Lung (tissue), 12 donors: ENCODE measurements around the gene CALHM6. TPM values are rescaled to one million over a fixed set of nuclear protein-coding genes. Genes with fewer than 3 reads are reported as not detected.

Experiments used
- ATAC-seq: fragments of 200-7000 bp; cut with Tn5 transposase; one replicate; pipeline ENCODE4 v1.9.1; 2020; ENCODE audit warnings: moderate number of reproducible peaks; ENCODE audit not compliant: insufficient read depth, low FRiP score
- DNase-seq, 3 donors: peaks; one replicate each; pipeline ENCODE4 v3.0.0-alpha.2; 2013 to 2017
- H3K27ac ChIP-seq, 2 donors: one replicate each; pipeline ENCODE4 v1.5.1; 2013; ENCODE audit warnings: mild to moderate bottlenecking in 2 of 2, moderate library complexity in 2 of 2, control low read depth in 1 of 2, inconsistent platforms in 1 of 2, low read depth in 1 of 2, low read length in 1 of 2
- H3K27me3 ChIP-seq, 3 donors: one replicate each; pipeline ENCODE4 v1.5.1; 2013; ENCODE audit warnings: low read length in 2 of 3; ENCODE audit not compliant: control insufficient read depth in 3 of 3, insufficient read depth in 3 of 3
- H3K36me3 ChIP-seq, 4 donors: one replicate each; pipeline ENCODE4 v1.5.1; 2013; ENCODE audit warnings: low read length in 4 of 4, mild to moderate bottlenecking in 1 of 4, moderate library complexity in 1 of 4; ENCODE audit not compliant: control insufficient read depth in 4 of 4, insufficient read depth in 4 of 4
- H3K4me1 ChIP-seq, 5 donors: one replicate each; pipeline ENCODE4 v1.5.1; 2013; ENCODE audit warnings: low read length in 5 of 5, mild to moderate bottlenecking in 2 of 5, moderate library complexity in 1 of 5; ENCODE audit not compliant: control insufficient read depth in 5 of 5, insufficient read depth in 5 of 5
- H3K4me3 ChIP-seq: one replicate; pipeline ENCODE4 v1.5.1; 2013; ENCODE audit warnings: mild to moderate bottlenecking, control low read depth, moderate library complexity
- H3K9ac ChIP-seq, 2 donors: one replicate each; pipeline ENCODE4 v1.5.1; 2013; ENCODE audit warnings: low read length in 2 of 2, control low read depth in 1 of 2; ENCODE audit not compliant: insufficient read depth in 1 of 2
- H3K9me3 ChIP-seq, 4 donors: one replicate each; pipeline ENCODE4 v1.5.1; 2013; ENCODE audit warnings: low read length in 3 of 4, mild to moderate bottlenecking in 1 of 4, moderate library complexity in 1 of 4; ENCODE audit not compliant: control insufficient read depth in 4 of 4, insufficient read depth in 3 of 4
- CTCF ChIP-seq: IDR thresholded peaks from 2 replicates; pipeline ENCODE4 v1.5.1; 2012; ENCODE audit warnings: mild to moderate bottlenecking; ENCODE audit errors: control extremely low read depth, extremely low read depth
- WGBS, 2 donors: extraction: QIAGEN DNeasy Blood & Tissue Kit; methylation state at CpG; one replicate each; pipeline ENCODE4 v1.1.7; 2013; 5-methylcytosine and 5-hydroxymethylcytosine counted together
- polyA plus RNA-seq, 2 donors: library from polyadenylated mRNA; stranded (reverse); fragments of 200-250 nt; gene quantifications; one replicate each; pipeline ENCODE4 v1.2.1, GENCODE V29; 2013
- total RNA-seq, 2 donors: library from RNA; depleted of rRNA in 1 of 2; stranded (reverse); fragments of >200 nt in 1 of 2; gene quantifications; one replicate each; pipeline ENCODE4 v1.2.1, GENCODE V29; 2014 to 2021
- donor health status: control.
- donor health status: control.
- donor health status: Bipolar disorder and iron deficiency.
- donor health status: healthy.
- donor health status: DM: yes; HTN: yes; CAD: no.

CALHM6 gene
- total and polyA plus RNA-seq, 4 donors = 2.1 to 20.8 (median 7.6) TPM

DNA sequence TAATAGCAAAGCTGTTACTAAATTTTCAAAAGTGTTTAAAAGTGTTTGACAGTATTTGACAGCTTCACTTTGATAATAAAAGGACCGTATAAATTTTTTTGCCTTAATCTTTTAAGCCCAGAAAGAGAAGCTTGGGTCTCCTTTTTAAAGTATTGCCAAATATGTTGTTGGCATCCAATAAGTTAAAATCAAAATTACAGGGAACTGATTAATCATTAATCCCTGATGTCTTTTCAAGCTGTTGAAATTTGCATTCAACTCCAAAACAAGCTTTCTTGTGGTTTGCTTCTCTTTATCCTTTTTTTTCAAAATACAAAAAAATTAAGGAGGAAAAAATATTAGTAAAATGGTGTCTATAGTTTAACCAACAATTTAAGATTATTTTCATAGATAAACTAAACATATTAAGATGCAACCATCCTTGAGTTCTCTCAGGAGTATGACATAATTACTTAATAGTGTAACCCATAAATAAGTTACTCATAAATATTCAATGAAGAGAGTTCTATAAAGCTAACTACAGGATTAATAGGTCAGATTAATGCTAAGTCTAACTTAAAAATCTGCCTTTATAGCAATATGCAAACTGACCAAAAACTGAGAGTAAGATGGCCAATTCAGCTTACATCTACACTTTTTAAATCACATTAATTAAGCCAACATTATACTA lies 27.0 kb upstream of the CALHM6 start:
- TF ChIP-seq CTCF = no peak
- H3K4me1 ChIP-seq = peaks cover 0 to 8% (median 0%) of the 10 kb centered on the region in 5 donors
- no peaks in the 10 kb centered on the region for H3K27me3 ChIP-seq
- no peak for DNase-seq
- H3K9ac ChIP-seq = no peak overlapping the region
- no peak for ATAC-seq
- H3K27ac ChIP-seq = no peak overlapping the region
- peaks cover 0 to 18% (median 8%) of the 10 kb centered on the region in 4 donors for H3K36me3 ChIP-seq
- H3K4me3 ChIP-seq = no peak overlapping the region
- 93 to 94% methylated on average over 1 of the region's 1 CpG for WGBS, 2 donors
- H3K9me3 ChIP-seq = peaks cover 0 to 2% (median 0%) of the 10 kb centered on the region in 4 donors

GRCh38 chr6:116436586-116436985 lies 24.6 kb upstream of the CALHM6 start:
- DNase-seq (no peak), ATAC-seq (no peak)
- H3K27ac ChIP-seq = no peak overlapping the region
- no peak overlapping the region for H3K9ac ChIP-seq
- no peak for TF ChIP-seq CTCF
- peaks cover 0 to 18% (median 6%) of the 10 kb centered on the region in 4 donors for H3K36me3 ChIP-seq
- H3K4me1 ChIP-seq = peaks cover 0 to 12% (median 0%) of the 10 kb centered on the region in 5 donors
- WGBS, 2 donors = 92 to 96% methylated on average over 7 of the region's 7 CpGs
- H3K4me3 ChIP-seq = no peak overlapping the region
- no peaks in the 10 kb centered on the region for H3K27me3 ChIP-seq
- H3K9me3 ChIP-seq = no peaks in the 10 kb centered on the region

DNA sequence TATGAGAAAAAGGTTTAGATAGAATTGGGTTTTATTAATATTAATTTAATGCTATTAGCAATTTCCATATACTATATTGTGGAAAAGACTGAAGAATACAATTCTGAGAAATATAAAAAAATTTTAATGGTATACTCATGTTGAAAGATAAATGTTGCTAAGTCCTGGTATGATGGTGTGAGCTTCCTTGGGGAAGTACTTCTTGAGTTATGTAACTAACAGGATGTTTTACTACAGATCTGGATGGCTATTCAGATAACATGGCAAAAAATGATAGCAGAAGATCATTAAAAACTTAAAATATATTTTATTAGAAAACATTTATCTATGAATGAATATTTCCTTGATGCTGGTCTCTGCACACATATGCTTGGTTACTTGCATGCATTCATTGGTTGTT lies 23.5 kb upstream of the CALHM6 start:
- TF ChIP-seq CTCF = no peak
- H3K4me3 ChIP-seq = no peak overlapping the region
- no peak overlapping the region for H3K27ac ChIP-seq
- H3K9me3 ChIP-seq = no peaks in the 10 kb centered on the region
- H3K4me1 ChIP-seq = peaks cover 0 to 12% (median 0%) of the 10 kb centered on the region in 5 donors
- DNase-seq (no peak), ATAC-seq (no peak)
- H3K36me3 ChIP-seq = peaks cover 0 to 14% (median 6%) of the 10 kb centered on the region in 4 donors
- no peaks in the 10 kb centered on the region for H3K27me3 ChIP-seq
- no peak overlapping the region for H3K9ac ChIP-seq
